Measurements from ENCODE around the gene TAC3.

- TF ChIP-seq, protein P1, sequence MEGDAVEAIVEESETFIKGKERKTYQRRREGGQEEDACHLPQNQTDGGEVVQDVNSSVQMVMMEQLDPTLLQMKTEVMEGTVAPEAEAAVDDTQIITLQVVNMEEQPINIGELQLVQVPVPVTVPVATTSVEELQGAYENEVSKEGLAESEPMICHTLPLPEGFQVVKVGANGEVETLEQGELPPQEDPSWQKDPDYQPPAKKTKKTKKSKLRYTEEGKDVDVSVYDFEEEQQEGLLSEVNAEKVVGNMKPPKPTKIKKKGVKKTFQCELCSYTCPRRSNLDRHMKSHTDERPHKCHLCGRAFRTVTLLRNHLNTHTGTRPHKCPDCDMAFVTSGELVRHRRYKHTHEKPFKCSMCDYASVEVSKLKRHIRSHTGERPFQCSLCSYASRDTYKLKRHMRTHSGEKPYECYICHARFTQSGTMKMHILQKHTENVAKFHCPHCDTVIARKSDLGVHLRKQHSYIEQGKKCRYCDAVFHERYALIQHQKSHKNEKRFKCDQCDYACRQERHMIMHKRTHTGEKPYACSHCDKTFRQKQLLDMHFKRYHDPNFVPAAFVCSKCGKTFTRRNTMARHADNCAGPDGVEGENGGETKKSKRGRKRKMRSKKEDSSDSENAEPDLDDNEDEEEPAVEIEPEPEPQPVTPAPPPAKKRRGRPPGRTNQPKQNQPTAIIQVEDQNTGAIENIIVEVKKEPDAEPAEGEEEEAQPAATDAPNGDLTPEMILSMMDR (IDR thresholded peaks at IDR 0.05), result no peak
- TF ChIP-seq POLR2A (IDR thresholded peaks at IDR 0.05; ENCODE audit: low read depth), result no peak
These were observed 22.9 kb upstream of the TAC3 start for GRCh38 chr12:57039016-57039798.
